ENCODE results near the gene AWAT2. TPM values are rescaled to one million over a fixed set of nuclear protein-coding genes. Genes with fewer than 3 reads are reported as not detected.

AWAT2 gene, protein sequence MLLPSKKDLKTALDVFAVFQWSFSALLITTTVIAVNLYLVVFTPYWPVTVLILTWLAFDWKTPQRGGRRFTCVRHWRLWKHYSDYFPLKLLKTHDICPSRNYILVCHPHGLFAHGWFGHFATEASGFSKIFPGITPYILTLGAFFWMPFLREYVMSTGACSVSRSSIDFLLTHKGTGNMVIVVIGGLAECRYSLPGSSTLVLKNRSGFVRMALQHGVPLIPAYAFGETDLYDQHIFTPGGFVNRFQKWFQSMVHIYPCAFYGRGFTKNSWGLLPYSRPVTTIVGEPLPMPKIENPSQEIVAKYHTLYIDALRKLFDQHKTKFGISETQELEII
- not detected for total RNA-seq

DNA sequence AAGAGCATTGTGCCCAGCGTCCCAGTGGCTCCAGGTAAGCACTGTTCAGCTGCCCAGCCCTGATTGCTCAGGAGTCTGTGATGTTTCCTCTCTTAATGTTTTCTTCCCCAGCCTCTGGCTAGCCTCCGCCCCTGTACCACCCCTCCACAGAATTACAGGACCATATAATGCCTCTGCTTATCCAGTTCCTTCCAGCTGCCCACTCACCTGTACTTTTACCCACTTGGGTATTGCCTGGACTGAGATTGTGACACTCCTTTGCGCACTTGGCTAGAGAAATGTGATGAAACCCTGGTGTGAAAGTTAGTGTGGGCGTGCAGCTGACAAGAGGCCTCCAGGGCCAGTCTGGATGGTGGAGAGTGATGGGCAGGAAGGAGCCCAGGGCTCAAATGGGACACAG, at the start of gene AWAT2:
Gene AWAT2, minus strand, starts transcription at position 14 of the 400 bp plus-strand sequence. Its CDS starts 6 bp downstream, at position 8.
- ChIA-PET CTCF (no interaction called here), POLR2A (no interaction called here)
- Mint-ChIP-seq H3K27me3 (peaks cover 7% of the 10 kb centered on the region), H3K36me3 (ENCODE audit: low read depth) (no peaks in the 10 kb centered on the region), H3K27ac (no peak within 1 kb of the TSS), H3K4me1 (no peaks in the 10 kb centered on the region), H3K4me3 (no peak within 1 kb of the TSS), H3K9me3 (no peaks in the 10 kb centered on the region)
- no peak for DNase-seq

- no peak for DNase-seq
- no peak overlapping the region for H3K27ac Mint-ChIP-seq
- ChIA-PET POLR2A (no interaction called here), CTCF (interaction anchor here (1.0 to 1.1 kb wide), 3 partner anchors 11 to 70 kb away, joined by 3 to 4 read pairs (median 4); no protein-coding TSS in a partner anchor)
- H3K4me3 Mint-ChIP-seq, result no peak overlapping the region
- no peaks in the 10 kb centered on the region for H3K27me3 Mint-ChIP-seq
- no peaks in the 10 kb centered on the region for H3K9me3 Mint-ChIP-seq
- H3K36me3 Mint-ChIP-seq (ENCODE audit: low read depth), result no peaks in the 10 kb centered on the region
- H3K4me1 Mint-ChIP-seq, result no peaks in the 10 kb centered on the region
Observed at GRCh38 chrX:70096052-70096451, 46.3 kb upstream of the AWAT2 start.

GRCh38 chrX:70092247-70092646, 42.5 kb upstream of the AWAT2 start:
- no peak for DNase-seq
- Mint-ChIP-seq H3K27ac (no peak overlapping the region), H3K36me3 (ENCODE audit: low read depth) (no peaks in the 10 kb centered on the region), H3K9me3 (no peaks in the 10 kb centered on the region), H3K27me3 (no peaks in the 10 kb centered on the region), H3K4me3 (no peak overlapping the region), H3K4me1 (no peaks in the 10 kb centered on the region)
- ChIA-PET CTCF (interaction anchor here (1.9 kb wide), 1 partner anchor 9 kb away, joined by 4 read pairs; no protein-coding TSS in a partner anchor), POLR2A (no interaction called here)

DNA sequence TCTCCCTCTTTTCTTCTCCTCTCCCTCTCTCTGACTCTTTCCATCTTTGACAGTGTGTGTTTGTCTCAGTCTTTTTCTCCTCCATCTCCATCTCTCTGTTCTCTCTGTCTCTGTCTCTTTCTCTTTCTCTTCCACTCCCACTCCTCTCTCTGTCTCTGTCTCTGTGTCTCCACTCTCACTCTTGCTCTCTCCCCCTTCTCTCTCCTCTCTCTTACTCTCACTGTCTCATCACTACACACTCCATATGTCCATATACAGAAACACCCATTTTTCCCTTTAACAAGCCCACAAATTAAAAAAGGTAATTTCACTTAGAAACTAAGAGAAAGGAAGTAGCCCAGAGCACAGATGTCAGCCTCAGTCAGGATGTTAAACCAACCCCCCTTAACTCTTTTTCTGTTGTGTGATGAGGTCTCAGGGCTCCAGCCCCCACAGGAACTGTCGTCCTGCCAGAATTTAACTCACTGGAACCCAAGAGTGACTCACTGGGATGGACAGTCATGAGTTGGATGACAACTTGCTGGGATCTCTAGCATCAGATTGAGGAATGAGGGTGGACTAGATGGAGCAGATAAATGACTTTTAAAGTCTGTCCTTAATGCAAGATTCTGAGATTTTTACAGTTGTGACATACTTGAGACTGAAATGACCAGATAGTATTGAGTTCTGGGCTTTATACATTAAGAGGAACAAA, 40.0 kb upstream of the AWAT2 start:
- H3K4me1 Mint-ChIP-seq, result no peaks in the 10 kb centered on the region
- POLR2A ChIA-PET, result no interaction called here
- H3K27ac Mint-ChIP-seq, result no peak overlapping the region
- H3K36me3 Mint-ChIP-seq (ENCODE audit: low read depth), result no peaks in the 10 kb centered on the region
- H3K9me3 Mint-ChIP-seq, result no peaks in the 10 kb centered on the region
- CTCF ChIA-PET, result interaction anchor here (0.9 kb wide), 1 partner anchor 512 kb away, joined by 3 read pairs; no protein-coding TSS in a partner anchor
- no peaks in the 10 kb centered on the region for H3K27me3 Mint-ChIP-seq
- DNase-seq, result no peak
- H3K4me3 Mint-ChIP-seq, result no peak overlapping the region

GRCh38 chrX:70088751-70089150, 39.0 kb upstream of the AWAT2 start:
- Mint-ChIP-seq H3K4me3 (no peak overlapping the region), H3K27me3 (no peaks in the 10 kb centered on the region), H3K4me1 (no peaks in the 10 kb centered on the region), H3K9me3 (no peaks in the 10 kb centered on the region), H3K27ac (no peak overlapping the region), H3K36me3 (ENCODE audit: low read depth) (no peaks in the 10 kb centered on the region)
- ChIA-PET CTCF (interaction anchor here (0.9 kb wide), 1 partner anchor 511 kb away, joined by 3 read pairs; no protein-coding TSS in a partner anchor), POLR2A (no interaction called here)
- DNase-seq, result no peak

- no peaks in the 10 kb centered on the region for H3K36me3 Mint-ChIP-seq (ENCODE audit: low read depth)
- no peak overlapping the region for H3K27ac Mint-ChIP-seq
- ChIA-PET POLR2A (no interaction called here), CTCF (no interaction called here)
- H3K27me3 Mint-ChIP-seq, result no peaks in the 10 kb centered on the region
- no peak for DNase-seq
- H3K9me3 Mint-ChIP-seq, result no peaks in the 10 kb centered on the region
- H3K4me3 Mint-ChIP-seq, result no peak overlapping the region
- no peaks in the 10 kb centered on the region for H3K4me1 Mint-ChIP-seq
Observed at GRCh38 chrX:70087857-70088630, 38.3 kb upstream of the AWAT2 start.

DNA sequence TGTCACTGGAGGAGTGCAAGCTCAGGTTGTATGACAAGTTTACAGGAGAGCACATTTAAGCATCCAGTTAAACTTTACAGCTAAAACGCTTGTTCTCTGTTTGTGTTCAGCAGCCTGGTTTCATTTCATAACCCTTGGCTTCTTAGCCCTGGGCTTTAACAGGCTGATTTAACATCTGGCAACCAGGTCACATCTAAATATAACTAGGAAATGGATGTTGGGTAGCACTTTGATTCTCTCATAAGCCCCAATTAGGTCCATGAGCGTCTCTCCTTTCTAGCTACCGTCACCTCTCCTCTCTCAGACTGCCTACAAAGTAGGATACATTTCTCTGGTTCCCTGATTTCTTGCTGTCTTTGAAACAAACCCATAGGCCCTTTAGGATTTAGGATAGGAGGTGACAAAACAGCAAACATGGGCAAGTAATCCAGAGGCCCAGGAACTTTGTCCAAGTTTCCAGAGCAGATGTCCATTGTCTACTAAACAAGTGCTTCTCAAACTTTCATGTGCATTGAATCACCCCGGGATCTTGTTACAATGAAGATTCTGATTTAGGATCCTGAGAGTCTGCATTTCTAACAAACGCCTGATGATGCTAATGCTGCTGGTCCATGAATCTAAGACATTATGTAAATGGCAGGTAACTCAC, 35.0 kb upstream of the AWAT2 start:
- DNase-seq, result no peak
- Mint-ChIP-seq H3K36me3 (ENCODE audit: low read depth) (no peaks in the 10 kb centered on the region), H3K9me3 (no peaks in the 10 kb centered on the region), H3K27ac (no peak overlapping the region), H3K27me3 (no peaks in the 10 kb centered on the region), H3K4me1 (no peaks in the 10 kb centered on the region), H3K4me3 (no peak overlapping the region)
- ChIA-PET POLR2A (no interaction called here), CTCF (interaction anchor here (2.0 kb wide), 1 partner anchor 12 kb away, joined by 4 read pairs; no protein-coding TSS in a partner anchor)

DNA sequence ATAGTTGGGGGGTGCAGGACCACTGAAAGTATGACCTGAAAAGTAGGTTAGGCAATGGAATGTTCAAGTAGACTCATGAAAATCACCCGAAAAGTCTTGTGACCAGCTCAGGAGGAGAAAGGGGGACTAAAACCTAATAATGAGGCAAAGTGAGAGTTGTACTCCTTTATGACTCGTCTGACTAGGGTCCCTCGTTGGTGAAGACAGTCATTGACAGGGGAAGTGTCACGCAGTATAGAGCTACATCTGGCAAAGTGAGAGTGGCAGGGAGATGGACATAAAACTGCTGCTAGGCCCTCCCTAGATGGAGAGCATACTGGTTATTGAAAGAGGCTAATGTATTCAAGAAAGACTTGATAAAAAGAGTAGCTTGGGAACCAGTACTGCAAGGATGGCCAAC, 33.0 kb upstream of the AWAT2 start:
- Mint-ChIP-seq H3K4me1 (no peaks in the 10 kb centered on the region), H3K27ac (no peak overlapping the region), H3K4me3 (no peak overlapping the region), H3K36me3 (ENCODE audit: low read depth) (no peaks in the 10 kb centered on the region), H3K9me3 (no peaks in the 10 kb centered on the region), H3K27me3 (peaks cover 1% of the 10 kb centered on the region)
- no peak for DNase-seq
- ChIA-PET CTCF (interaction anchor here (1.1 kb wide), 1 partner anchor 10 kb away, joined by 4 read pairs; no protein-coding TSS in a partner anchor), POLR2A (no interaction called here)

GRCh38 chrX:70079870-70080269, 30.1 kb upstream of the AWAT2 start:
- CTCF ChIA-PET, result no interaction called here

GRCh38 chrX:70079297-70079696, 29.6 kb upstream of the AWAT2 start:
- H3K4me3 Mint-ChIP-seq, result no peak overlapping the region
- CTCF ChIA-PET, result no interaction called here
- POLR2A ChIA-PET, result no interaction called here

More at GRCh38 chrX:70079870-70080269, 30.1 kb upstream of the AWAT2 start:
- H3K27ac Mint-ChIP-seq, result no peak overlapping the region
- H3K4me3 Mint-ChIP-seq, result no peak overlapping the region
- no peaks in the 10 kb centered on the region for H3K4me1 Mint-ChIP-seq
- POLR2A ChIA-PET, result no interaction called here
- peaks cover 1% of the 10 kb centered on the region for H3K27me3 Mint-ChIP-seq
- H3K36me3 Mint-ChIP-seq (ENCODE audit: low read depth), result no peaks in the 10 kb centered on the region
- no peaks in the 10 kb centered on the region for H3K9me3 Mint-ChIP-seq
- DNase-seq, result no peak

GRCh38 chrX:70066646-70067045, 16.9 kb upstream of the AWAT2 start:
- ChIA-PET CTCF (no interaction called here), POLR2A (no interaction called here)
- Mint-ChIP-seq H3K9me3 (no peaks in the 10 kb centered on the region), H3K36me3 (ENCODE audit: low read depth) (no peaks in the 10 kb centered on the region), H3K4me3 (no peak overlapping the region), H3K27ac (no peak overlapping the region), H3K27me3 (no peaks in the 10 kb centered on the region), H3K4me1 (no peaks in the 10 kb centered on the region)
- DNase-seq, result no peak

More at GRCh38 chrX:70079297-70079696, 29.6 kb upstream of the AWAT2 start:
- no peak overlapping the region for H3K27ac Mint-ChIP-seq
- H3K27me3 Mint-ChIP-seq, result peaks cover 1% of the 10 kb centered on the region
- no peak for DNase-seq
- H3K4me1 Mint-ChIP-seq, result no peaks in the 10 kb centered on the region
- no peaks in the 10 kb centered on the region for H3K9me3 Mint-ChIP-seq
- H3K36me3 Mint-ChIP-seq (ENCODE audit: low read depth), result no peaks in the 10 kb centered on the region

GRCh38 chrX:70062961-70063550, 13.3 kb upstream of the AWAT2 start:
- no peak overlapping the region for H3K4me3 Mint-ChIP-seq
- DNase-seq, result no peak

More at GRCh38 chrX:70062961-70063550, 13.3 kb upstream of the AWAT2 start:
- Mint-ChIP-seq H3K4me1 (no peaks in the 10 kb centered on the region), H3K27me3 (peaks cover 4% of the 10 kb centered on the region), H3K36me3 (ENCODE audit: low read depth) (no peaks in the 10 kb centered on the region), H3K27ac (no peak overlapping the region), H3K9me3 (no peaks in the 10 kb centered on the region)
- POLR2A ChIA-PET, result no interaction called here
- CTCF ChIA-PET, result no interaction called here
